Measurements from ENCODE around the gene BPIFB1. TPM values are rescaled to one million over a fixed set of nuclear protein-coding genes. Genes with fewer than 3 reads are reported as not detected.

Gene BPIFB1
- total RNA-seq, 2 donors from 2014 or later: not detected

- Histone ChIP-seq H3K36me3 (replicated peaks in 1 of 2; ENCODE audit: insufficient read depth in 1 of 2, low read depth in 2 of 2) (no peaks in the 10 kb centered on the region), H3K4me3 (no peak overlapping the region), H3K4me1 (no peaks in the 10 kb centered on the region), H3K27me3 (no peaks in the 10 kb centered on the region), H3K27ac (no peak overlapping the region), H3K9me3 (no peaks in the 10 kb centered on the region)
- WGBS, 2 donors: 65 to 88% methylated on average over 3 of the region's 3 CpGs
- intact Hi-C loops (cut with DNase I): no loop called here
- ATAC-seq (no peak), DNase-seq (no peak)
- TF ChIP-seq CTCF (IDR thresholded peaks at IDR 0.05): no peak
- no peak for TF ChIP-seq POLR2A (IDR thresholded peaks at IDR 0.05)
These were observed 30.6 kb upstream of the BPIFB1 start for GRCh38 chr20:33252460-33252859.

GRCh38 chr20:33255005-33255404 is 28.0 kb upstream of the BPIFB1 start:
- H3K4me3 ChIP-seq: no peak overlapping the region
- 59 to 62% methylated on average over 2 of the region's 2 CpGs for WGBS, 2 donors
- H3K9me3 ChIP-seq: no peaks in the 10 kb centered on the region
- no peaks in the 10 kb centered on the region for H3K36me3 ChIP-seq (replicated peaks in 1 of 2; ENCODE audit: insufficient read depth in 1 of 2, low read depth in 2 of 2)
- no peak for ATAC-seq
- no peaks in the 10 kb centered on the region for H3K4me1 ChIP-seq
- no peak overlapping the region for H3K27ac ChIP-seq
- DNase-seq: no peak
- TF ChIP-seq POLR2A (IDR thresholded peaks at IDR 0.05) (no peak), CTCF (IDR thresholded peaks at IDR 0.05) (no peak)
- intact Hi-C loops (cut with DNase I): no loop called here
- no peaks in the 10 kb centered on the region for H3K27me3 ChIP-seq

DNA sequence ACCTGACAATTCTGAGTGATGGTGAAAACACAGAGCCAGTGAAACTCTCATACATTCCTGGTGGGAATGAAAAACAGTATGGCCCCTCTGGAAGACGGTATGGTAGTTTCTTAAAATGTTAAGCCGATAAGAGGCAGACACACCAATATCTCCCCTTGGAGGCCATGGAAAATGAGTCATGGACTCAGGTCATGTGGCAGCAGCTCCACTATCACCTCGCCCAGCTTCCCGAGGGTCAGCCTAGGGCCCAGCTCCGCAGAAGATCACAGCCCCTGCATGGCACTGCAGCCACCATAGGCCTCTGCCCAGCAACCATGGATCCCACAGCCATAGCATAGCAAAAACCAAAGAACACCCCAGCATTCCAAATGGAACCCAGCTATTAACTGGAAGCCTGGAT is 25.8 kb upstream of the BPIFB1 start:
- H3K4me1 ChIP-seq: no peaks in the 10 kb centered on the region
- TF ChIP-seq POLR2A (IDR thresholded peaks at IDR 0.05) (no peak), CTCF (IDR thresholded peaks at IDR 0.05) (no peak)
- no peaks in the 10 kb centered on the region for H3K27me3 ChIP-seq
- H3K4me3 ChIP-seq: no peak overlapping the region
- no peak overlapping the region for H3K27ac ChIP-seq
- no peaks in the 10 kb centered on the region for H3K36me3 ChIP-seq (replicated peaks in 1 of 2; ENCODE audit: insufficient read depth in 1 of 2, low read depth in 2 of 2)
- intact Hi-C loops (cut with DNase I): no loop called here
- no peaks in the 10 kb centered on the region for H3K9me3 ChIP-seq
- ATAC-seq (no peak), DNase-seq (no peak)
- WGBS, 2 donors: 70 to 79% methylated on average over 2 to 5 of the region's 5 CpGs

DNA sequence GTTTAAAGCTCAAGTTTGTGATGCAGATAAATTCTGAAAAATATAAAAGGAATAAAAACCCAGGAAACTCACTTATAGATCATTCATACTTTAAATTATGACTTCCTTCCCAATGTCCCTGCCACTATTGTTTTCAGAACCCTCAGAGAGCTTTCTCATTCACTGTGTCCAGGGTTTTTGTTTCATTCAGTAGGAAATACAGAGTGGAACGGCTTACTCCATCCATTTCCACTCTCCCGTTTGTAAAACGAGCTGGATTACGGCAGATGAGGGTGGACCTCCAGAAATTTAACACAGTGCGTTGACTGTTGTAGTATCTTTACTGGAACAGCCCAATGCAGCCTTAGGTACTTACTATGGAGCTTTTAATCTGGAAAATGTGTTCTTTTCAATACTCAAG is 23.6 kb upstream of the BPIFB1 start:
- DNase-seq: no peak
- H3K36me3 ChIP-seq (replicated peaks in 1 of 2; ENCODE audit: insufficient read depth in 1 of 2, low read depth in 2 of 2): no peaks in the 10 kb centered on the region
- H3K27ac ChIP-seq: no peak overlapping the region
- TF ChIP-seq CTCF (IDR thresholded peaks at IDR 0.05) (no peak), POLR2A (IDR thresholded peaks at IDR 0.05) (no peak)
- 46 to 64% methylated on average over 5 of the region's 5 CpGs for WGBS, 2 donors
- no peaks in the 10 kb centered on the region for H3K9me3 ChIP-seq
- ATAC-seq: no peak
- no peak overlapping the region for H3K4me3 ChIP-seq
- no peaks in the 10 kb centered on the region for H3K27me3 ChIP-seq
- no peaks in the 10 kb centered on the region for H3K4me1 ChIP-seq
- intact Hi-C loops (cut with DNase I): no loop called here

DNA sequence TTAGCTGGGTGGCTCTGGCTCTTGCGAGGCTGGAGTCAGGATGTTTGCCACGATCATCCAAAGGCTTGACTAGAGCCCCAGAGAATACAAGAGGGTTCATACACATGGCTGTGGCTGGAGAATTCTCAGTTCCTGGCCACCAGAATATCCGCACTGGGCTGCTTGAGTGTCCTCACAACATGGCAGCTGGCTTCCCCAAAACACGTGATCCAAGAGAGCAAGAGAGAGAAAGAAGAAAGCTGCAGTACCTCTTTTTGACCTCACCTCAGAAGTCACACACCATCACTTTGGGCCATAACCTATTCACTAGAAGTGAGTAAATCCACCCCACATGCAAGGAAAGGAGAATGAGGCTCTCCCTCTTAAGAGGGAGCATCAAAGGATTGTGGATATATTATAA is 21.5 kb upstream of the BPIFB1 start:
- no peak for ATAC-seq
- no peak overlapping the region for H3K27ac ChIP-seq
- no peaks in the 10 kb centered on the region for H3K9me3 ChIP-seq
- no peaks in the 10 kb centered on the region for H3K27me3 ChIP-seq
- DNase-seq: no peak
- no peaks in the 10 kb centered on the region for H3K36me3 ChIP-seq (replicated peaks in 1 of 2; ENCODE audit: insufficient read depth in 1 of 2, low read depth in 2 of 2)
- 58 to 64% methylated on average over 4 of the region's 4 CpGs for WGBS, 2 donors
- no peaks in the 10 kb centered on the region for H3K4me1 ChIP-seq
- no peak for TF ChIP-seq CTCF (IDR thresholded peaks at IDR 0.05)
- no peak for TF ChIP-seq POLR2A (IDR thresholded peaks at IDR 0.05)
- intact Hi-C loops (cut with DNase I): no loop called here
- H3K4me3 ChIP-seq: no peak overlapping the region
